Hepatocyte (in vitro differentiated cells): ENCODE measurements around the gene TXN.

ENCODE experiments used
- EZH2 ChIP-seq: fragments of 200-600 bp; sonication (generic); IDR thresholded peaks from 2 replicates; pipeline ENCODE4 v1.6.1; 2016; ENCODE audit warnings: antibody characterized with exemption, mild to moderate bottlenecking, borderline replicate concordance
- EZH2phosphoT487 ChIP-seq: fragments of 200-600 bp; sonication (generic); IDR thresholded peaks from one replicate; pipeline ENCODE4 v1.6.1; 2018; ENCODE audit warnings: antibody characterized with exemption, mild to moderate bottlenecking, low read depth, moderate library complexity; ENCODE audit not compliant: unreplicated experiment, severe bottlenecking
- TF ChIP-seq, protein P1 (sequence below): fragments of 200-600 bp; sonication (generic); IDR thresholded peaks from 2 replicates; pipeline ENCODE4 v1.5.1; 2016; ENCODE audit warnings: antibody characterized with exemption, mild to moderate bottlenecking; ENCODE audit not compliant: poor library complexity

DNA sequence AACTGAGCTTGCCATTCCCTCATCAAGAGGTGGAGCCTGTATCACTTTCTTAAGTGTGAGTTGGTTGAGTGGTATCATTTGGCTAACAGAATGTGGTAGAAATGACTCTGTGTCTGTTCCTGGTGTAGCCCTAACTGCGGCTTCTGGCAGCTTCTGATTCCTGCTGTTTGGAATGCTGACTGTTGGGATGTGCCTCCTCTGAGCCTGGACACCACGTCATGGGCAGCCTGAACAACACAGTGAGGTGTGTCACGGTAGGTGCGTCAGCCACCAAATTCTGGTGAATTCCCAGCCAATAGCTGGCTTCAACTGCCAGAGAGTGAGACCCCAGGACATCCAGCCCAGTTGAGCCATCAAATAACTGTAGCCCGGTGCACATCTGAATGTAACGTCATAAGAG is 42.2 kb downstream of the TXN start:
- TF ChIP-seq, protein P1, sequence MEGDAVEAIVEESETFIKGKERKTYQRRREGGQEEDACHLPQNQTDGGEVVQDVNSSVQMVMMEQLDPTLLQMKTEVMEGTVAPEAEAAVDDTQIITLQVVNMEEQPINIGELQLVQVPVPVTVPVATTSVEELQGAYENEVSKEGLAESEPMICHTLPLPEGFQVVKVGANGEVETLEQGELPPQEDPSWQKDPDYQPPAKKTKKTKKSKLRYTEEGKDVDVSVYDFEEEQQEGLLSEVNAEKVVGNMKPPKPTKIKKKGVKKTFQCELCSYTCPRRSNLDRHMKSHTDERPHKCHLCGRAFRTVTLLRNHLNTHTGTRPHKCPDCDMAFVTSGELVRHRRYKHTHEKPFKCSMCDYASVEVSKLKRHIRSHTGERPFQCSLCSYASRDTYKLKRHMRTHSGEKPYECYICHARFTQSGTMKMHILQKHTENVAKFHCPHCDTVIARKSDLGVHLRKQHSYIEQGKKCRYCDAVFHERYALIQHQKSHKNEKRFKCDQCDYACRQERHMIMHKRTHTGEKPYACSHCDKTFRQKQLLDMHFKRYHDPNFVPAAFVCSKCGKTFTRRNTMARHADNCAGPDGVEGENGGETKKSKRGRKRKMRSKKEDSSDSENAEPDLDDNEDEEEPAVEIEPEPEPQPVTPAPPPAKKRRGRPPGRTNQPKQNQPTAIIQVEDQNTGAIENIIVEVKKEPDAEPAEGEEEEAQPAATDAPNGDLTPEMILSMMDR: no peak
- TF ChIP-seq EZH2: no peak
- TF ChIP-seq EZH2phosphoT487: no peak
